K562 (cell line): ENCODE data around the gene SNPH. TPM values are rescaled to one million over a fixed set of nuclear protein-coding genes. Genes with fewer than 3 reads are reported as not detected.
"Not testable (repeated sequence)": the region's sequence is repeated elsewhere in the genome, so short reads cannot be mapped to it uniquely, and the experiment has no call there.

ENCODE experiments used
- ATAC-seq: fragments of 200-7000 bp; cut with Tn5 transposase; 3 replicates; pipeline ENCODE4 v1.9.1; 2020; ENCODE audit warnings: moderate library complexity
- BruUV-seq: library from RNA; stranded (reverse); fragments of 400-500 nt; replicated peaks from 2 replicates; lab custom pipeline; 2021; lab: Mats Ljungman, UMichigan
- CTCF ChIA-PET: fragments of 300-600 bp; formaldehyde crosslinking; extraction: SDS; loops from one replicate; lab custom pipeline; 2021; ENCODE audit warnings: low intra/inter-chr PET ratio; lab: Yijun Ruan, JAX
- POLR2A ChIA-PET: fragments of 300-600, 350-650 bp; sonication (Branson Sonifier 250); formaldehyde crosslinking; extraction: SDS; loops from one replicate; lab custom pipeline; 2021; ENCODE audit warnings: antibody characterized with exemption, inconsistent platforms; lab: Yijun Ruan, JAX
- DNase-seq, 4 experiments: peaks; one replicate each; pipeline versions ENCODE4 v3.0.0 to v3.0.0-alpha.2; 2011 to 2018; ENCODE audit warnings: low spot score in 3 of 4, mixed read lengths in 3 of 4; ENCODE audit errors: extremely low read depth in 1 of 4
- FAIRE-seq: peaks from 2 replicates; lab custom pipeline; 2011; peaks lifted over from hg19 to GRCh38; lab: Jason Lieb, UNC
- H2AFZ ChIP-seq: 2 replicates; pipeline ENCODE4 v1.6.0; 2011; ENCODE audit warnings: low read depth, low read length, control low read depth, inconsistent platforms
- H3K27ac ChIP-seq: fragments of 200-600 bp; 3 replicates; pipeline ENCODE4 v1.8.0; 2011; ENCODE audit warnings: low read depth, mild to moderate bottlenecking, control low read depth, inconsistent platforms, low read length, moderate library complexity, mixed read lengths; ENCODE audit errors: extremely low read depth
- H3K27me3 ChIP-seq, 2 experiments: fragments of 300-600 bp in 1 of 2; 2 replicates in 1 of 2; 3 replicates in 1 of 2; pipeline versions ENCODE4 v1.6.0 to v1.8.0; 2011; ENCODE audit warnings: inconsistent platforms in 2 of 2, low read length in 2 of 2, mild to moderate bottlenecking in 1 of 2, mixed read lengths in 1 of 2, moderate library complexity in 1 of 2; ENCODE audit not compliant: control insufficient read depth in 2 of 2, insufficient read depth in 2 of 2
- H3K36me3 ChIP-seq: fragments of 300-600 bp; 3 replicates; pipeline ENCODE4 v1.8.0; 2011; ENCODE audit warnings: mild to moderate bottlenecking, low read length, inconsistent platforms; ENCODE audit not compliant: control insufficient read depth, insufficient read depth
- H3K4me1 ChIP-seq, 2 experiments: fragments of 200-600 bp in 1 of 2; replicated peaks in 1 of 2; 2 replicates in 1 of 2; 3 replicates in 1 of 2; pipeline versions ENCODE4 v1.5.1 to v1.8.0; 2011; ENCODE audit warnings: inconsistent platforms in 2 of 2, low read length in 2 of 2, mild to moderate bottlenecking in 1 of 2, mixed read lengths in 1 of 2, moderate library complexity in 1 of 2; ENCODE audit not compliant: control insufficient read depth in 2 of 2, insufficient read depth in 2 of 2
- H3K4me2 ChIP-seq: 2 replicates; pipeline ENCODE4 v1.6.1; 2011; ENCODE audit warnings: low read length, control low read depth, inconsistent platforms, mixed read lengths; ENCODE audit not compliant: insufficient read depth
- H3K4me3 ChIP-seq: fragments of 200-600 bp; sonication (generic), shearing (Covaris generic); 2 replicates; pipeline ENCODE4 v1.5.1; 2016; ENCODE audit warnings: control low read depth, inconsistent platforms
- H3K79me2 ChIP-seq: fragments of 200-600 bp; 3 replicates; pipeline ENCODE4 v1.8.0; 2011; ENCODE audit warnings: low read length, inconsistent platforms; ENCODE audit not compliant: control insufficient read depth, insufficient read depth
- H3K9ac ChIP-seq, 2 experiments: 2 replicates each; pipeline versions ENCODE4 v1.6.0 to v1.6.1; 2011; ENCODE audit warnings: low read depth in 2 of 2, low read length in 2 of 2, control low read depth in 1 of 2, inconsistent platforms in 1 of 2, mild to moderate bottlenecking in 1 of 2, mixed read lengths in 1 of 2; ENCODE audit not compliant: insufficient read depth in 1 of 2
- H3K9me1 ChIP-seq: one replicate; pipeline ENCODE4 v1.6.0; 2011; ENCODE audit warnings: inconsistent platforms, mild to moderate bottlenecking, low read length, moderate library complexity; ENCODE audit not compliant: control insufficient read depth, insufficient read depth
- H3K9me3 ChIP-seq: replicated peaks from 2 replicates; pipeline ENCODE4 v1.5.1; 2011; ENCODE audit warnings: low read depth, low read length, inconsistent platforms; ENCODE audit not compliant: control insufficient read depth, insufficient read depth
- H4K20me1 ChIP-seq: replicated peaks from 2 replicates; pipeline ENCODE4 v1.6.1; 2011; ENCODE audit warnings: low read length, inconsistent platforms, mixed read lengths; ENCODE audit not compliant: control insufficient read depth, insufficient read depth
- BCOR ChIP-seq: fragments of 450-650 bp; IDR thresholded peaks from 2 replicates; pipeline ENCODE4 v1.6.1; 2016
- CBFA2T2 ChIP-seq: fragments of 450-650 bp; conservative IDR thresholded peaks from 2 replicates; pipeline ENCODE4 v1.6.1; 2017; ENCODE audit warnings: mild to moderate bottlenecking
- CBFA2T3 ChIP-seq: fragments of 450-650 bp; IDR thresholded peaks from 2 replicates; pipeline ENCODE4 v1.6.1; 2017
- CEBPB ChIP-seq: fragments of 450-650 bp; IDR thresholded peaks from 2 replicates; pipeline ENCODE4 v1.6.1; 2016; ENCODE audit warnings: missing genetic modification characterization, missing compliant biosample characterization
- KDM1A ChIP-seq, 2 experiments: fragments of 450-650 bp; IDR thresholded peaks; 2 replicates each; pipeline ENCODE4 v1.6.1; 2016; ENCODE audit warnings: mild to moderate bottlenecking in 2 of 2
- L3MBTL2 ChIP-seq: fragments of 450-650 bp; IDR thresholded peaks from 2 replicates; pipeline ENCODE4 v1.6.1; 2016; ENCODE audit warnings: mild to moderate bottlenecking, moderate library complexity
- MBD1 ChIP-seq: fragments of 250-450 bp; sonication (Bioruptor Pico); IDR thresholded peaks from 2 replicates; pipeline ENCODE4 v1.8.0; 2022; ENCODE audit warnings: inconsistent platforms
- TAF9B ChIP-seq: fragments of 450-650 bp; IDR thresholded peaks from 2 replicates; pipeline ENCODE4 v1.6.1; 2018; ENCODE audit warnings: mild to moderate bottlenecking; ENCODE audit not compliant: partially characterized antibody
- TCF3 ChIP-seq: sonication (generic); formaldehyde crosslinking; IDR thresholded peaks from 2 replicates; pipeline ENCODE4 v1.4.0; 2020; ENCODE audit warnings: mild to moderate bottlenecking, missing genetic modification reagents
- WGBS: fragments of 100-300 bp; shearing (Covaris generic); methylation state at CpG from one replicate; pipeline ENCODE4 v1.1.6; 2016; ENCODE audit warnings: low coverage, mixed read lengths; ENCODE audit not compliant: insufficient coverage; ENCODE audit errors: missing lambda C conversion rate; 5-methylcytosine and 5-hydroxymethylcytosine counted together
- in situ Hi-C: fragments of 300-500 bp; cut with MboI; formaldehyde crosslinking; loops from 4 replicates; pipeline ENCODE4 v1.15.0; 2018; ENCODE audit warnings: inconsistent platforms, mixed read lengths
- intact Hi-C: fragments of 100-400 bp; cut with micrococcal nuclease; formaldehyde crosslinking; loops from 2 replicates; pipeline ENCODE4 v1.14.2; 2022
- polyA plus RNA-seq, 8 experiments: library from polyadenylated mRNA; depleted of rRNA in 4 of 8; stranded (reverse) in 5 of 8; unstranded in 3 of 8; fragments of >200 nt; fragmentation: Nextera tagmentation in 2 of 8; fragmentation: Illumina TruSeq in 1 of 8; extraction: Ambion mirVana in 2 of 8; extraction: Trizol in 1 of 8; gene quantifications; 2 replicates each; pipeline versions ENCODE4 v1.2.1 to v1.2.3, GENCODE V29; 2011 to 2014; ENCODE audit warnings: inconsistent platforms in 1 of 8, missing spikeins in 1 of 8
- total RNA-seq, 7 experiments: library from RNA; depleted of rRNA in 6 of 7; stranded (reverse); fragments of >200 nt in 6 of 7; fragmentation: Illumina TruSeq in 2 of 7; extraction: Trizol in 2 of 7; gene quantifications; 2 replicates each; pipeline versions ENCODE4 v1.2.1 to v1.2.3, GENCODE V29; 2011 to 2021; ENCODE audit warnings: low replicate concordance in 1 of 7
- TF ChIP-seq, protein P1 (sequence below): fragments of 450-650 bp; IDR thresholded peaks from 2 replicates; pipeline ENCODE4 v1.6.1; 2016; ENCODE audit warnings: antibody characterized with exemption

The SNPH gene
- total and polyA plus RNA-seq, 9 of the 15 experiments (the other 6 are each of a cell fraction or from before 2014, with no cell fraction given) = 0.03 to 4.2 (median 1.4) TPM

GRCh38 chr20:1250282-1250681 lies 15.8 kb upstream of the SNPH start:
- POLR2A ChIA-PET, CTCF ChIA-PET, ATAC-seq: not testable (repeated sequence)

DNA sequence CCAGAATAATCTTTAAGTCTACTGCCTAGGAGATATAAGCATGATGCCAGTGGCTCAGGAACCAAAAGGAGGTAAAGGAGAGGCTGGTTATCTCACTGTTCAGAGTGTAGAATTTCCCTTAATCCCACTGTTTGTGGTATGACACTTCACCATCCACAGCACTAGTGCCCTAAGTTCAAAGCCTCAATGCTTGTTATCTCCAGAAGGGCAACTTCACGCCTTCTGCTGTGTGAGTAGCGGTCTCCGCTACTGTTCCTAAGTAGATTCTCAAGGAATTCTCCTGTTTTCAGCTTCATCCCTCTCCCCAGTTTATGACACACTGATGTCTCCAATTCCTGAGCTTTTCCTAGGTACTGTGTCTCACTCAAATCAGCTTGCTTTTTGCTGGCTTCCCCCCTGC lies 13.7 kb upstream of the SNPH start:
- Histone ChIP-seq H3K79me2 (no peaks in the 10 kb centered on the region), H3K36me3 (peaks cover 3% of the 10 kb centered on the region; the same call in 1 of the 3 replicates), H2AFZ (peak overlapping the region; percentile 79), H4K20me1 (no peaks in the 10 kb centered on the region), H3K27ac (peak overlapping the region; percentile 63), H3K9me1 (no peaks in the 10 kb centered on the region), H3K4me1 (peaks cover 0 to 36% of the 10 kb centered on the region in 2 experiments; a peak in 3 of 5 replicates), H3K9ac (peak overlapping the region; percentile 61 to 80; a peak in 3 of 4 replicates), H3K4me2 (peak overlapping the region; percentile 46; the same call in 1 of the 2 replicates), H3K9me3 (peaks cover 12% of the 10 kb centered on the region), H3K27me3 (no peaks in the 10 kb centered on the region), H3K4me3 (no peak overlapping the region)
- ChIA-PET CTCF (no interaction called here), POLR2A (interaction anchor here (0.9 kb wide), 1 partner anchor 12 kb away, joined by 3 read pairs; no protein-coding TSS in a partner anchor)
- 21% methylated on average over 3 of the region's 3 CpGs for WGBS
- intact Hi-C loops (no loop called here), in situ Hi-C loops (no loop called here)
- BruUV-seq = no TSS peak
- peak; percentile 62 for FAIRE-seq
- peak; percentile 80 for ATAC-seq
- peak in 1 of 4 experiments; percentile 52 for DNase-seq
- TF ChIP-seq CEBPB (tag) (no peak), TCF3 (CRISPR knock-in tag) (peak; percentile 36; the same call in 1 of the 2 replicates), CBFA2T2 (0 out of 2 replicates have a peak, but pooled peaks have one; percentile 14), L3MBTL2 (0 out of 2 replicates have a peak, but pooled peaks have one; percentile 28), TAF9B (peak; percentile 23), CBFA2T3 (peak; percentile 37; the same call in 1 of the 2 replicates), MBD1 (CRISPR knock-in tag) (no peak)
- TF ChIP-seq, protein P1, sequence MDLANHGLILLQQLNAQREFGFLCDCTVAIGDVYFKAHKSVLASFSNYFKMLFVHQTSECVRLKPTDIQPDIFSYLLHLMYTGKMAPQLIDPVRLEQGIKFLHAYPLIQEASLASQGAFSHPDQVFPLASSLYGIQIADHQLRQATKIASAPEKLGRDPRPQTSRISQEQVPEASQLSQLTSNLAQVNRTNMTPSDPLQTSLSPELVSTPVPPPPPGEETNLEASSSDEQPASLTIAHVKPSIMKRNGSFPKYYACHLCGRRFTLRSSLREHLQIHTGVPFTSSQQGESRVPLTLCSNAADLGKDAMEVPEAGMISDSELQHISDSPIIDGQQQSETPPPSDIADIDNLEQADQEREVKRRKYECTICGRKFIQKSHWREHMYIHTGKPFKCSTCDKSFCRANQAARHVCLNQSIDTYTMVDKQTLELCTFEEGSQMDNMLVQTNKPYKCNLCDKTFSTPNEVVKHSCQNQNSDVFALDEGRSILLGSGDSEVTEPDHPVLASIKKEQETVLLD = 0 out of 2 replicates have a peak, but pooled peaks have one; percentile 26

More at GRCh38 chr20:1250282-1250681, 15.8 kb upstream of the SNPH start:
- TF ChIP-seq BCOR = peak; percentile 78
- TF ChIP-seq KDM1A (IDR thresholded peaks at IDR 0.05) = 0 out of 4 replicates have a peak, but pooled peaks have one; percentile 20 to 22
- BruUV-seq, intact Hi-C loops, H3K27me3 ChIP-seq, H3K9ac ChIP-seq, H3K4me3 ChIP-seq, H2AFZ ChIP-seq, DNase-seq, H4K20me1 ChIP-seq, H3K9me3 ChIP-seq, H3K79me2 ChIP-seq, H3K27ac ChIP-seq, FAIRE-seq, in situ Hi-C loops, H3K9me1 ChIP-seq, H3K4me2 ChIP-seq, H3K36me3 ChIP-seq: not testable (repeated sequence)
- peaks cover 0 to 36% of the 10 kb centered on the region in 2 experiments; a peak in 3 of 5 replicates for H3K4me1 ChIP-seq
- WGBS = 58% methylated on average over 2 of the region's 2 CpGs
